ENCODE data around the gene FRAS1. TPM values are rescaled to one million over a fixed set of nuclear protein-coding genes. Genes with fewer than 3 reads are reported as not detected.

The FRAS1 gene
- total and polyA plus RNA-seq, 2 of the 8 experiments (the other 6 are each of a cell fraction or from before 2014, with no cell fraction given) = 38.5 to 109 TPM

GRCh38 chr4:78299565-78299972, 242.4 kb downstream of the FRAS1 start (continued):
- TF ChIP-seq TAF1 (IDR thresholded peaks at IDR 0.05; ENCODE audit: low read depth, low read length) (no peak), KDM5A (IDR thresholded peaks at IDR 0.05; ENCODE audit: low read length) (no peak), CHD2 (IDR thresholded peaks at IDR 0.05; ENCODE audit: low read length) (no peak), TCF12 (IDR thresholded peaks at IDR 0.05; ENCODE audit: low read depth, low read length) (no peak), SP1 (IDR thresholded peaks at IDR 0.05; ENCODE audit: low read depth, low read length) (no peak), EP300 (IDR thresholded peaks at IDR 0.05; ENCODE audit: borderline replicate concordance in 1 of 2, low read depth in 2 of 2, low read length in 2 of 2) (no peak)

All from H1 (cell line).